HepG2 (cell line): Measurements from ENCODE around the gene LOC128125822.
A peak's percentile ranks its signal among the peaks of the same experiment; 100 is the strongest.

Experiments
- BRCA1 ChIP-seq: sonication (generic); formaldehyde crosslinking; IDR thresholded peaks from 2 replicates; pipeline ENCODE4 v1.4.0; 2020; ENCODE audit warnings: missing genetic modification reagents
- GZF1 ChIP-seq: sonication (generic); formaldehyde crosslinking; IDR thresholded peaks from 2 replicates; pipeline ENCODE4 v1.5.1; 2020; ENCODE audit warnings: mild to moderate bottlenecking, missing genetic modification reagents
- KDM5A ChIP-seq: fragments of 200-600 bp; sonication (generic); IDR thresholded peaks from 2 replicates; pipeline ENCODE4 v1.7.0; 2018; ENCODE audit warnings: antibody characterized with exemption, mild to moderate bottlenecking, low read length, borderline replicate concordance
- MEF2D ChIP-seq: sonication (generic); formaldehyde crosslinking; IDR thresholded peaks from 2 replicates; pipeline ENCODE4 v1.5.1; 2020; ENCODE audit warnings: mild to moderate bottlenecking, missing genetic modification reagents
- NCOA2 ChIP-seq: sonication (generic); formaldehyde crosslinking; IDR thresholded peaks from 2 replicates; pipeline ENCODE4 v1.8.0; 2022; ENCODE audit warnings: inconsistent platforms
- NFIC ChIP-seq: IDR thresholded peaks from 2 replicates; pipeline ENCODE4 v1.6.1; 2012; ENCODE audit warnings: mild to moderate bottlenecking, low read length, inconsistent platforms
- SKI ChIP-seq: fragments of 450-650 bp; IDR thresholded peaks from one replicate; pipeline ENCODE4 v1.6.1; 2018; ENCODE audit warnings: mild to moderate bottlenecking; ENCODE audit not compliant: partially characterized antibody
- TFE3 ChIP-seq: IDR thresholded peaks from 2 replicates; pipeline ENCODE4 v1.6.1; 2016
- ZBTB14 ChIP-seq: sonication (generic); formaldehyde crosslinking; IDR thresholded peaks from 2 replicates; pipeline ENCODE4 v1.4.0; 2020; ENCODE audit warnings: missing genetic modification reagents
- ZBTB26 ChIP-seq: IDR thresholded peaks from 2 replicates; pipeline ENCODE4 v1.6.1; 2016; ENCODE audit warnings: missing compliant biosample characterization, missing genetic modification reagents, borderline replicate concordance
- ZNF138 ChIP-seq: sonication (generic); formaldehyde crosslinking; IDR thresholded peaks from 2 replicates; pipeline ENCODE4 v1.5.0; 2020; ENCODE audit warnings: mild to moderate bottlenecking, low read depth, missing genetic modification reagents
- ZNF572 ChIP-seq: sonication (generic); formaldehyde crosslinking; IDR thresholded peaks from 2 replicates; pipeline ENCODE4 v1.5.1; 2020; ENCODE audit warnings: mild to moderate bottlenecking, missing genetic modification reagents
- ZNF7 ChIP-seq: IDR thresholded peaks from 2 replicates; pipeline ENCODE4 v1.6.1; 2016; ENCODE audit warnings: missing biosample characterization, missing genetic modification reagents
- TF ChIP-seq, protein P1 (sequence below): sonication (generic); formaldehyde crosslinking; IDR thresholded peaks from 2 replicates; pipeline ENCODE4 v1.4.0; 2020; ENCODE audit warnings: missing genetic modification reagents, borderline replicate concordance

The LOC128125822 gene

DNA sequence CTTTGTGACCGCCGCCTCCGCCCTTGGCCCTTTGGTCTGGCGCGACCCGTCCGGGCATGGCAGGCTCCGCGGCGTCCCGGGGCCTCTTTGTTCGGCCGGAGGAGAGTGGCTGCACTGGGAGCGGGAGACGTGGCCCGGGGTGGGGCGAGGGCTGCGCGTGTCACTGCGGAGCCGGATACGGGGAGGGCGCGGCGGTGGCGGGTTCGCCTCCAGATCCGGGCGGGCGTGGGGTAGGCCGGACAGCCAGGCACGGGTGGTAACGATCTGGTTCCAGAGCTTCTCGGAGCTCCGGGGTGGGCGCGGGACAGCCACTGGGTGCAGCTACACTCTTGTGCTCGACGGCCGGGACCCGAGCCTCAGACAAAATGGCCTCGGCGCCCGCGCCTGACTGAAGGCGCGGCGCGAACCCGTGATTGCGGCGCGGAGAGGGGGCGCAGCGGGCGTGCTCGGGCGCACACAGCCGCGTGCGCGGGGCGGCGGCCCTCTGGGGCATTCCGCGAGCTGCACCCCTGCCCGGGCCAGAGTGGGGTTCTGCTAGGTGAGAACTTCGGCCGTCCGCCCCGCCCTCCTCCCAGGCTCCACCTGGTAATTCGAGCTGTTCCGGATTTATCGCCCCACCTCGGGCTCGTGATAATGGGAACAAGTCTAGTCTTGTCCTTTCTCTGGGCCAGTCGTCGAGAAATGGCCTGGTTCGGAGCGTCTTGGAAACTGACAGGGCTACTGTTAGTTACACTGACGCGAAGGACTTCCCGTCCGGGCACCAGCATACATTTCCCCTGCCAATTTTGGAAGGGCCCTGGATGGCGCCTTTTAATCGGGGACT, 1.0 kb downstream of the LOC128125822 start (continued):
- TF ChIP-seq, protein P1, sequence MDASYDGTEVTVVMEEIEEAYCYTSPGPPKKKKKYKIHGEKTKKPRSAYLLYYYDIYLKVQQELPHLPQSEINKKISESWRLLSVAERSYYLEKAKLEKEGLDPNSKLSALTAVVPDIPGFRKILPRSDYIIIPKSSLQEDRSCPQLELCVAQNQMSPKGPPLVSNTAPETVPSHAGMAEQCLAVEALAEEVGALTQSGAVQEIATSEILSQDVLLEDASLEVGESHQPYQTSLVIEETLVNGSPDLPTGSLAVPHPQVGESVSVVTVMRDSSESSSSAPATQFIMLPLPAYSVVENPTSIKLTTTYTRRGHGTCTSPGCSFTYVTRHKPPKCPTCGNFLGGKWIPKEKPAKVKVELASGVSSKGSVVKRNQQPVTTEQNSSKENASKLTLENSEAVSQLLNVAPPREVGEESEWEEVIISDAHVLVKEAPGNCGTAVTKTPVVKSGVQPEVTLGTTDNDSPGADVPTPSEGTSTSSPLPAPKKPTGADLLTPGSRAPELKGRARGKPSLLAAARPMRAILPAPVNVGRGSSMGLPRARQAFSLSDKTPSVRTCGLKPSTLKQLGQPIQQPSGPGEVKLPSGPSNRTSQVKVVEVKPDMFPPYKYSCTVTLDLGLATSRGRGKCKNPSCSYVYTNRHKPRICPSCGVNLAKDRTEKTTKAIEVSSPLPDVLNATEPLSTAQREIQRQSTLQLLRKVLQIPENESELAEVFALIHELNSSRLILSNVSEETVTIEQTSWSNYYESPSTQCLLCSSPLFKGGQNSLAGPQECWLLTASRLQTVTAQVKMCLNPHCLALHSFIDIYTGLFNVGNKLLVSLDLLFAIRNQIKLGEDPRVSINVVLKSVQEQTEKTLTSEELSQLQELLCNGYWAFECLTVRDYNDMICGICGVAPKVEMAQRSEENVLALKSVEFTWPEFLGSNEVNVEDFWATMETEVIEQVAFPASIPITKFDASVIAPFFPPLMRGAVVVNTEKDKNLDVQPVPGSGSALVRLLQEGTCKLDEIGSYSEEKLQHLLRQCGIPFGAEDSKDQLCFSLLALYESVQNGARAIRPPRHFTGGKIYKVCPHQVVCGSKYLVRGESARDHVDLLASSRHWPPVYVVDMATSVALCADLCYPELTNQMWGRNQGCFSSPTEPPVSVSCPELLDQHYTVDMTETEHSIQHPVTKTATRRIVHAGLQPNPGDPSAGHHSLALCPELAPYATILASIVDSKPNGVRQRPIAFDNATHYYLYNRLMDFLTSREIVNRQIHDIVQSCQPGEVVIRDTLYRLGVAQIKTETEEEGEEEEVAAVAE (CRISPR knock-in tag), result peak; percentile 79
- TF ChIP-seq TFE3 (CRISPR knock-in tag), result peak; percentile 85
- no peak; the same call in 1 of the 2 replicates for TF ChIP-seq BRCA1 (CRISPR knock-in tag)
- no peak for TF ChIP-seq ZNF572 (CRISPR knock-in tag)
- no peak for TF ChIP-seq ZNF7
- peak; percentile 14; the same call in 1 of the 2 replicates for TF ChIP-seq NFIC
- peak; percentile 41; the same call in 1 of the 2 replicates for TF ChIP-seq ZBTB14 (CRISPR knock-in tag)
- no peak for TF ChIP-seq SKI
- 0 out of 2 replicates have a peak, but pooled peaks have one; percentile 44 for TF ChIP-seq GZF1
- TF ChIP-seq ZNF138 (CRISPR knock-in tag), result peak; percentile 25; the same call in 1 of the 2 replicates
- no peak for TF ChIP-seq MEF2D (CRISPR knock-in tag)
- peak; percentile 59; the same call in 1 of the 2 replicates for TF ChIP-seq NCOA2 (CRISPR knock-in tag)
- TF ChIP-seq KDM5A, result peak; percentile 29
- TF ChIP-seq ZBTB26 (CRISPR knock-in tag), result peak; percentile 52; the same call in 1 of the 2 replicates
